HG03432 (cell line): Measurements from ENCODE around the gene ATP8B3.

ENCODE experiments used
- ATAC-seq: cut with Tn5 transposase; IDR thresholded peaks from one replicate; pipeline ENCODE4 v1.9.1; 2021; ENCODE audit warnings: mild to moderate bottlenecking, moderate library complexity; ENCODE audit not compliant: unreplicated experiment

The ATP8B3 gene

GRCh38 chr19:1811942-1812425, at the start of gene ATP8B3:
TSS of gene ATP8B3 (minus strand) at chr19:1812276. CDS start at chr19:1811736, 540 bp downstream.
- ATAC-seq, result peak; percentile 4

- ATAC-seq, result no peak
Observed at GRCh38 chr19:1861599-1862031, 49.5 kb upstream of the ATP8B3 start.

GRCh38 chr19:1860821-1861598, 48.9 kb upstream of the ATP8B3 start:
- ATAC-seq, result no peak

GRCh38 chr19:1860042-1860775, 48.1 kb upstream of the ATP8B3 start:
- no peak for ATAC-seq

- ATAC-seq, result no peak
Observed at GRCh38 chr19:1859331-1859781, 47.3 kb upstream of the ATP8B3 start.

GRCh38 chr19:1858412-1859081, 46.5 kb upstream of the ATP8B3 start:
- no peak for ATAC-seq

- no peak for ATAC-seq
Observed at GRCh38 chr19:1857648-1858326, 45.7 kb upstream of the ATP8B3 start.

GRCh38 chr19:1856698-1857603, 44.9 kb upstream of the ATP8B3 start:
- no peak for ATAC-seq

- no peak for ATAC-seq
Observed at GRCh38 chr19:1856345-1856697, 44.2 kb upstream of the ATP8B3 start.

GRCh38 chr19:1855828-1856255, 43.8 kb upstream of the ATP8B3 start:
- ATAC-seq, result no peak

GRCh38 chr19:1855040-1855827, 43.2 kb upstream of the ATP8B3 start:
- ATAC-seq, result peak; percentile 58

GRCh38 chr19:1854542-1855039, 42.5 kb upstream of the ATP8B3 start:
- no peak for ATAC-seq

GRCh38 chr19:1854039-1854541, 42.0 kb upstream of the ATP8B3 start:
- no peak for ATAC-seq

- ATAC-seq, result no peak
Observed at GRCh38 chr19:1853295-1854038, 41.4 kb upstream of the ATP8B3 start.

GRCh38 chr19:1852581-1853128, 40.6 kb upstream of the ATP8B3 start:
- no peak for ATAC-seq

- ATAC-seq, result no peak
Observed at GRCh38 chr19:1851654-1852580, 39.8 kb upstream of the ATP8B3 start.
